Measurements from ENCODE around the gene TMEM263.

Gene TMEM263

GRCh38 chr12:106950591-106950990 is 5.1 kb upstream of the TMEM263 start:
- no peak for DNase-seq

GRCh38 chr12:106953352-106954250 is 2.1 kb upstream of the TMEM263 start:
- DNase-seq: no peak

- DNase-seq: no peak
These were observed 988 bp upstream of the TMEM263 start for GRCh38 chr12:106954462-106955376.

DNA sequence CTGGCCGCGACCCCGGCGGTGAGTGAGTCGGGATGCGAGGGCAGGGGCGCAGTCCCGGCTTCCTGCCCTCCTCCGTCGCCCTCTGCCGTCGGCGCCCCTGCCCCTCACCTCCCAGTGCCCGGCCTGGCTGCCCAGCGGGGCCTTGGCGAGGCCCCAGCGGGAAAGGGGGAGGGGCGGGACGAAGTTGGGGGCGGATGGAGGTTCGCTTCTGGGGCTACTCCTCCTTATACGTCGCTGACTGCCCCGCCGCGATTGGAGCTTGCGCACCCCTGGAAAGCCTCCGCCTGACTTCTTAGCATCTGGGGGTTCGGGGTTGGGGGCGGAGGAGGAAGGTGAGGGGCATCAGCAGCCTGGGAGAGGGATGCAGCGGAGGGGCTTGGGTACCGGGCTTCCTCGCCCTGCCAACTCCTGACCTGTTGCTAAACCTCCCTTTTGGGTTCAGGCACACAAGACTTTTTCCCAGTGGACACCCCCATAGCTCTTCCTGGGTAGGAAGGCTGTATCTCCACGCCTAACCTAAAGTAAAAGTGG is 406 bp downstream of the TMEM263 start:
- DNase-seq: no peak

DNA sequence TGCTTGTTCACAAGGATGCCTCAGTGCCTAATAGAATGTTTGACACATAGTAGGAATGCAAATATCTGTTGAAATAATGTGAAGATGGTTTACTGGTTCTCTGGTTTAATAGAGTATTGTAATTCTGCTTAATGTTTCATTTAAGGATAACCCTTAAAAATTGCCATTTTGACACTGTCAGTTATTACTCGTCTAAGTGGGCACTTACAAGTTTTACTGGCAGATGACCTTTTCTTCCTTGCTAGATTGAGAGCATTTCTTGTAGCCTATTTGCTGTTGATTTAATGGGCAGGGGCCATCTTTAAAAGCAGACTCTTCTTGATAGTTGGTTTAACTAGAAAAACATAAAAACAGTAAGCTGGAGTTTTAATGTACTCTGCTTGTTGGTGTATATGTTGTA is 1.9 kb downstream of the TMEM263 start:
- no peak for DNase-seq

GRCh38 chr12:106960443-106960842 is 4.7 kb downstream of the TMEM263 start:
- DNase-seq: no peak

- DNase-seq: no peak
These were observed 6.6 kb downstream of the TMEM263 start for GRCh38 chr12:106962286-106962685.

DNA sequence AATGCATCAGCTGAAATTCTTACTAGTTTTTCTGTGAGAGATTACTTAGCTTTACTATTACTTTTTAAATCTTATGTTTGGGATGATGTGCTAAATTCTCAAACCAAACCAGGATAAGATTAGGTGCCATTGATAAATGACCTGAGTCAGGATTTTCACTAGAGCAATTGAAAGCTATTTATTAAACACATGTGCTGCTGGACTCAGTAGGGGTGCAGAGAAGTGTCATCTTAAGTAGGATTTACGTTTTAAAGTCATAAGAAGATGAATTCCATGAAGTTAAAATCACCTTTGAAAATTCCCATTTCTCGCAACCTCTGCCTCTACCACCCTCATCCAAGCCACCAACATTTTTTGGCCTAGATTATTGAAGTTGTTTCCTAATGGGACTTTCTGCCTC is 8.8 kb downstream of the TMEM263 start:
- no peak for DNase-seq

- DNase-seq: no peak
These were observed 15.4 kb downstream of the TMEM263 start for GRCh38 chr12:106971065-106971464.

DNA sequence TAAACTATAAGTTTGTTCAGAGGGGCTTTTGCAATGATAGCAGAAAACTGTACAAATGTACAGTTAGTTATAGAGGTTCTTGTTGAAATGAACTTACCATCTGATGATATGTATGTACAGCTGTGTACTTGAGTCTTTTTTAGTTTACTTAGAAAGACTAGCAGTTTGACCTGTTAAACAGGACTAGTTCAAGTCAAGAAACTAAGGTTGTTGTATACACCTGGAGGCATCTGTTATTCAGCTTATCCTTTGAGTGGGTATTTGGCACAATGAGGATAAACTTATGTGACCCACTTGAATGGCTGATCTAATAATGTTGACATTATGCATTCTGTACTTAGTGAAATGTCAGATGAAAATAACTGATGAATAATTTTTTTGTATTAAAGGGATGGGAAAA is 17.8 kb downstream of the TMEM263 start:
- no peak for DNase-seq

GRCh38 chr12:106974511-106974910 is 18.8 kb downstream of the TMEM263 start:
- no peak for DNase-seq

DNA sequence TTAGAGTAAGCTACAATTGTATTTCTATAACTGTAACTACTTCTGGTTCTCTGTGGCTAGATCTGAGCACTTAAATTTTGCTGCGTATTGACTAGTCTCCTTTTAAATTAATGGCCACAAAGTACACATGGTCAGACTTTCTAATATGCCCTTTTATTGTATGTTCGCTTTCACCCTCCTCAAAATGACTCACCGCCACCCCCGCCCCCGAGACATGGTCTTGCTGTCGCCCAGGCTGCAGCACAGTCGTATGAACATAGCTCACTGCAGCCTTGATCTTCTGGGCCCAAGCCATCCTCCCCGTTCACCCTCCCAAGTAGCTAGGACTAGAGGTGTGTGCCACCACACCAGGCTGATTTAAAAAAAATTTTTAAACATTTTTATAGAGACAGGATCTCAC is 19.4 kb downstream of the TMEM263 start:
- DNase-seq: no peak

DNA sequence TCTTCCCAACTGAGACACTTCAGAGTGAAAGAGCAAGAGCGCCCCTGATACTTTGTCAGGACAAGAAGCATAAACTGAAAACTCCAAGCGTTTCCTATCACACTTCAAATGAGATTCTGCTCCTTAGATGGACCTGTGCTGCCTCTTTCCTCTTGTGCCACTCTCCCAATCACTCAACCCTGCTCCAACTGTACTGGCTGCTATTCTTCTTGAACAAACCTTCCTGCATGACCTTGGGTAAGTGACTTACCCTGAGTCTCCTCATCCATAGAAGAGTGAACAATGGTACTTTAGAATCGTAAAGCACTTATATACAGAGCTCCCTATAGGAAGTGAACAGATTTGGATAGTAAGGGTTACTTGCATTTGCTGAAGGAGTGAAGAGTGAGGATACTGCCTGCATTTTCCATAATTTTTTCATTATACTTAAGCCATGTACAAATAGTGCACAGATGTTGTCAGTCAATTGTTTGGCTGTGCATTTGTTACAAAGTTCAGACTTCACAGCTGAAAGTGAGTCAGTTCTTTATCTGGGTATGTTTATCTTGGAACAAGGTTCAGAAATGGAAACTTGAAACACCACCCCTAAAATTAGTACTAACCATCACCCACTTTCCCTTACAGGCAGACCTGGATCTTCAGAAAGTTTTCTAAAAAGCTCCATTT is 20.4 kb downstream of the TMEM263 start:
- no peak for DNase-seq

DNA sequence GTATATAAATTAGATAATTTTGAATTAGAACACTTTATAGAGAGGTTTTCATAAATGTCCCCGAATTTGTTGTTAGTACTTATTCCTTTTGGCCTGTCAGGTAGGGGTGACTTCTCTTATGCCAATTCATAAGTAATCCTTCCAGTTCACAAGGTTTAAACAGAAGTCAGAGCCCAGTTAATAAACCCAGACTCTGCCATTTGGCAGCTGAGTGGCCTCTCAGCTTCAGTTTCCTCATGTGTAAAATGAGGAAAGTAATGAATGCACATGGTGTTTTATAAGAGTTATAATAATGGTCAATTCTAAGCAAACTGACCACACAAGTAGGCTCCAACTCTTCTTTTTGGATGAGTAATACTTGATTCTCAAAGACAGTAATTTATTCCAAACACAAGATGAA is 21.0 kb downstream of the TMEM263 start:
- DNase-seq: no peak

- DNase-seq: no peak
These were observed 22.5 kb downstream of the TMEM263 start for GRCh38 chr12:106978035-106978800.

DNA sequence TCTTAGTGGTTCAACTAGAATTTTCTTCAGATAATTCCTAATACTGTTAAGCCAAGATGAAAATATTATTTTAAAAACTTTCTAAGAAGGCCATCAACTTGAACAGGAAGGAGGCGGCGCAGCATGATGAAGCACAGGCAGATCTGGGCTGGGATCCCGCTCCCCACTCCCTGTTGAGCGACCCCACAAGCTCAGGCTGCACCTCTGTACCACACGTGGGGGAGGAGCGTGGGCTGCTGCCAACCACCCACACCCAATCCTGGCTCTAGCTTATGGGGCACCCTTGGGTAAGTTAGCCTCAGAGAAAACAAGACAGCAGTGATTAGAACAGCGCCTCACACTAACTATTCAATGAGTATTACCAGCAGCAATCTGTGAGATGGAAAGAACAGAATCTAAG is 25.2 kb downstream of the TMEM263 start:
- DNase-seq: no peak

- DNase-seq: no peak
These were observed 26.1 kb downstream of the TMEM263 start for GRCh38 chr12:106981788-106982187.

DNA sequence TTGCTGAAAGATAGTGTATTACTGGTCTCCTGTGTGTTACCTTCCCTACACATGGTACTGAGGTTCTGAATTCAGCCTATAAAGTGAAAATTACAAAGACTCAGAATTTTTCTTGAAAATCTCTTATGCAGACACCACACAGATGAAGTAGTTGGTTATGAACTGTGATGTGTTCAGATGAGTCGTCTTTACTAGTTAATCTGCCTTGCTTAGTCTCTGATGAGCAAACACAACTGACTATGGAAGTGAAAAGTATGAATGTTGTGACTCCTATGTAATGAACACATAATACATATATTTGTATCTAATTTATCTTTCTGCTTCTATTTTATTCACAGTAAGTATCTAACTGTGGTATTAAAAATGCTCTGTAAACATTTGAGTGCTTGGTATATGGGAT is 26.5 kb downstream of the TMEM263 start:
- DNase-seq: no peak

DNA sequence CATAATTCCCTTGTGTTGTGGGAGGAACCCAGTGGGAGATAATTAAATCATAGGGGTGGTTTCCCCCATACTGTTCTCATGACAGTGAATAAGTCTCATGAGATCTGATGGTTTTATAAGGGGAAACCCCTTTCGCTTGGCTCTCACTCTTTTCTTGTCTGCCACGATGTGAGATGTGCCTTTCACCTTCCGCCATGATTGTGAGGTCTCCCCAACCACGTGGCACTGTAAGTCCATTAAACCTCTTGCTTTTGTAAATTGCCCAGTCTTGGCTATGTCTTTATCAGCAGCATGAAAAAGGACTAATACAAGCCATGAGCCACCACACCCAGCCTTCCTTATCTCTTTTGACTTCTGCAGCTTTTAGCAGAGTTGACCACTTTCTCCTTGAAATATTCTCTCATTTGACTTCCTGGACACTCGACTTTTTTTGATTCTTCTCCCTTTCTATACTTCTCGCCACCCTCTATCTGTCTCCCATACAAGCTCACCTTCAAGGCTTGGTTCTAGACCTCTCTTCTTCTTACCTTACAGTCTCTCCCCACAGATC is 29.0 kb downstream of the TMEM263 start:
- no peak for DNase-seq

DNA sequence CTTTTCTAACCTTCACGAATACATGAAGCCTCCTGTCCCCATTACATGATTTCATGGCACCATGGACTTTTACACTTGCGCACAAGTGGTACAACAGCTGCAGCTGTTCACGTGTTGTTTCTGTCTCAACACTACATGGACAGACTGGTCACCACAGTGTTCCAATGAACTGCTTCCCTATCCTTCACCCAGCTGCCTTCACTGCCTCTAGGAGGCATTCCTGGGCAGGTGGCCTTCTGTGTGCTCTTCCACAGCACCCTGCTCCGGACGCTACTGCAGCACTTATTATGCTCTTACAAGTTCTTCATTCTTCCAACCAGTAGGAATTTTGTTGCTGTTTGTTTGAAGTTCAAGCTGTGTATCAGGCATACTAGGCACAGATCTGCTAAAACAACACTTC is 29.8 kb downstream of the TMEM263 start:
- no peak for DNase-seq

DNA sequence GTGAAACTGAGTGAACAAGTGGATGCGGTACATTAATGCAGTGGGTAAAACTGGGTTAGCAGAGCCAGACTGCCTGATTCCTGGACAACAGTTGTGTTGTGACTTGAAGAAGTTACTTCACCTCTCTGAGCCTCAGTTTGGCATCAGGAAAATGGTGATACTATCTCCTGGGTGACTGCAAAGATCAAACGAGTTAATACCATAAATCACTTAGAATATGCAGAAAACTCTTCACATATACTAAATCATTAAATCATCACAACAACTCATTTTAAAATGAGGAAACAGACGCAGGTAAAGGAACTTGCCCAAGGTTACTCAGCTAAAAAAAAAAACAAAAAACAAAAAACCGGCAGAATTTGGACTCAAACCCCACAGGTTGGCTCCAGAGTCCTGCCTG is 30.4 kb downstream of the TMEM263 start:
- no peak for DNase-seq
